Gastrocnemius medialis (tissue), 4 donors: Measurements from ENCODE around the gene FBXL13. TPM values are rescaled to one million over a fixed set of nuclear protein-coding genes. Genes with fewer than 3 reads are reported as not detected.
"Not testable (repeated sequence)": the region's sequence is repeated elsewhere in the genome, so short reads cannot be mapped to it uniquely, and the experiment has no call there.

Experiments used
- ATAC-seq, 2 donors: fragments of 150-250 bp; one replicate each; pipeline ENCODE4 v1.9.1; 2016
- DNase-seq, 2 donors: peaks; one replicate each; pipeline ENCODE4 v3.0.0-alpha.2; 2019
- H3K27ac ChIP-seq, 4 donors: fragments of 200-600 bp; sonication (generic); 1 replicate in 1 of 4; 2 replicates in 3 of 4; pipeline ENCODE4 v1.5.1; 2016 to 2018; ENCODE audit warnings: mild to moderate bottlenecking in 2 of 4, moderate library complexity in 1 of 4
- H3K27me3 ChIP-seq, 3 donors: fragments of 200-600 bp; sonication (generic) in 2 of 3; 1 replicate in 1 of 3; 2 replicates in 2 of 3; pipeline versions ENCODE4 v1.5.1 to v1.6.0; 2016 to 2019; ENCODE audit warnings: mild to moderate bottlenecking in 1 of 3, moderate library complexity in 1 of 3
- H3K36me3 ChIP-seq, 2 donors: fragments of 200-600 bp; sonication (generic) in 1 of 2; one replicate each; pipeline ENCODE4 v1.5.1; 2017 to 2018
- H3K4me1 ChIP-seq, 2 donors: fragments of 200-600 bp; sonication (generic) in 1 of 2; one replicate each; pipeline ENCODE4 v1.5.1; 2016 to 2017; ENCODE audit warnings: mild to moderate bottlenecking in 2 of 2
- H3K4me3 ChIP-seq, 4 donors: fragments of 200-600 bp; sonication (generic) in 3 of 4; 1 replicate in 1 of 4; 2 replicates in 3 of 4; pipeline ENCODE4 v1.5.1; 2016 to 2019; ENCODE audit warnings: mild to moderate bottlenecking in 2 of 4
- H3K9me3 ChIP-seq, 3 donors: fragments of 200-600 bp; sonication (generic) in 2 of 3; 1 replicate in 1 of 3; 2 replicates in 2 of 3; pipeline ENCODE4 v1.5.1; 2016 to 2019
- CTCF ChIP-seq, 5 experiments: fragments of 450-650 bp in 3 of 5; fragments of 200-600 bp in 2 of 5; sonication (generic) in 2 of 5; IDR thresholded peaks in 4 of 5; conservative IDR thresholded peaks in 1 of 5; 1 replicate in 4 of 5; 2 replicates in 1 of 5; pipeline ENCODE4 v1.5.1; 2016 to 2019; ENCODE audit warnings: antibody characterized with exemption in 5 of 5, mild to moderate bottlenecking in 3 of 5, moderate library complexity in 3 of 5
- POLR2A ChIP-seq, 2 donors: fragments of 450-650 bp; IDR thresholded peaks; one replicate each; pipeline ENCODE4 v1.6.1; 2017; ENCODE audit warnings: antibody characterized with exemption in 2 of 2, mild to moderate bottlenecking in 2 of 2, moderate library complexity in 2 of 2
- in situ Hi-C, 4 donors: fragments of 200-750 bp; cut with MboI; loops; one replicate each; pipeline versions ENCODE4 v1.15.0 to v1.8.0; 2017; ENCODE audit warnings: low sequenced_read_pairs in 4 of 4
- intact Hi-C: fragments of 100-400 bp; cut with DNase I; formaldehyde crosslinking; loops from one replicate; pipeline ENCODE4 v1.15.1; 2023; ENCODE audit warnings: low total_unique reads
- total RNA-seq, 4 donors: library from RNA; depleted of rRNA; stranded (reverse); fragments of >200 nt; gene quantifications; one replicate each; pipeline versions ENCODE4 v1.1.0 to v1.2.3, GENCODE V29; 2016

The FBXL13 gene
- total RNA-seq, 4 donors from 2014 or later, result 0.26 TPM; not detected in 3

GRCh38 chr7:103058122-103058521 lies 16.5 kb downstream of the FBXL13 start:
- in situ Hi-C loops, result loop anchor here in 3 of 4 donors (25.0 kb wide), 1 partner anchor 296 kb away; no protein-coding TSS in a partner anchor
- DNase-seq (no peak), ATAC-seq (no peak)
- intact Hi-C loops, result no loop called here
- H3K4me3 ChIP-seq, result no peak overlapping the region
- H3K36me3 ChIP-seq, result no peaks in the 10 kb centered on the region
- H3K27ac ChIP-seq, result no peak overlapping the region
- no peaks in the 10 kb centered on the region for H3K4me1 ChIP-seq
- TF ChIP-seq CTCF (IDR thresholded peaks at IDR 0.05 in 4 of 5, conservative IDR thresholded peaks at IDR 0.05 in 1 of 5) (no peak), POLR2A (IDR thresholded peaks at IDR 0.05) (no peak)
- H3K9me3 ChIP-seq, result no peaks in the 10 kb centered on the region
- H3K27me3 ChIP-seq, result no peaks in the 10 kb centered on the region

DNA sequence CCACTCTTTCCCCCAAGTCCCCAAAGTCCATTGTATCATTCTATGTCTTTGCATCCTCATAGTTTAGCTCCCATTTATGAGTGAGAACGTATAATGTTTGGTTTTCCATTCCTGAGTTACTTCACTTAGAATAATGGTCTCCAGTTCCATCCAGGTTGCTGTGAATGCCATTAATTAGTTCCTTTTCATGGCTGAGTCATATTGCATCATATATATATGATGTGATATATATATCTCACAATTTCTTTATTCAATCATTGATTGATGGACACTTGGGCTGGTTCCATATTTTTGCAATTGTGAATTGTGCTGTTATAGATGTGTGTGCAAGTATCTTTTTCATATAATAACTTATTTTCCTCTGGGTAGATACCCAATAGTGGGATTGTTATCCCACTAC lies 18.6 kb downstream of the FBXL13 start:
- H3K27ac ChIP-seq, DNase-seq, H3K9me3 ChIP-seq, ATAC-seq, H3K36me3 ChIP-seq, H3K4me3 ChIP-seq, H3K4me1 ChIP-seq, H3K27me3 ChIP-seq, intact Hi-C loops: not testable (repeated sequence)
- in situ Hi-C loops, result loop anchor here in 3 of 4 donors (25.0 kb wide), 1 partner anchor 294 kb away; no protein-coding TSS in a partner anchor

DNA sequence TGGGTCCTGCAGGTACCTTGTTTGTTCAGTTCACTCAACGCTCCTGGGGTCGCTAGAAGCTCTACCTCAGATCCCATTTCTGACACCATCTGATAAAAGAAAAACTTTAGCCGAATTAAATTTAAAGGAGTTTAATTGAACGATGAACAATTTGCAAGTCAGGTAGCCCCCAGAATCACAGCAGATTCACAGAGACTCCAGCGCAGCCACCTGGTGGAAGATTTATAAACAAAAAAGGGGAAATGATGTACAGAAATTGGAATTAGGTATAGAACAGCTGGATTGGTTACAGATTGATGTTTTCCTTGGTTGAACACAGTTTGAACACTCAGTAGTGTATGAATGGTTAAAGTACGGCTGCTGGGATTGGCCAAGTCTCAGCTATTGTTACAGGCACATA lies 23.1 kb downstream of the FBXL13 start:
- in situ Hi-C loops, result loop anchor here in 3 of 4 donors (25.0 kb wide), 1 partner anchor 289 kb away; no protein-coding TSS in a partner anchor
- Histone ChIP-seq H3K4me3 (no peak overlapping the region), H3K36me3 (no peaks in the 10 kb centered on the region), H3K27me3 (no peaks in the 10 kb centered on the region), H3K9me3 (no peaks in the 10 kb centered on the region), H3K4me1 (no peaks in the 10 kb centered on the region), H3K27ac (no peak overlapping the region)
- TF ChIP-seq POLR2A (IDR thresholded peaks at IDR 0.05), result no peak
- no peak for TF ChIP-seq CTCF (IDR thresholded peaks at IDR 0.05 in 4 of 5, conservative IDR thresholded peaks at IDR 0.05 in 1 of 5)
- intact Hi-C loops, result no loop called here
- ATAC-seq (no peak), DNase-seq (no peak)

DNA sequence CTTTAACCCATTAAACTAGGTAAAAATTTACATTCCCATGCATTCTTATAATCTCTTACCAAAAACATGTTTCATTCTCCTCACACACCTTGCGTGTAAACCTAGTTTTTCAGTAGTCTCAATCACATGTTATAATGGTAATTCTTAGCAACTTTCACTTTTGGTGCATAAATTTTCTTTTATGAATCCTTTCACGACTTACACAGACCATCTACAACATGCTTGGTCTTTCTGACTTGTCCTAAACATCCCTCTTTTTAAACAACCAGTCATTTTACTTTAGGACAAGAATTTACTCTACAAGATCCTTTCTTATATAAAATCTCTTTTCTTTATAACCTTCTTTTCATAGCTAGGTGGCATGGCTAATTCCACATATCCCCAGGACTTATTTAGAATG lies 25.8 kb downstream of the FBXL13 start:
- Histone ChIP-seq H3K9me3 (no peaks in the 10 kb centered on the region), H3K4me3 (no peak overlapping the region), H3K4me1 (no peaks in the 10 kb centered on the region), H3K36me3 (no peaks in the 10 kb centered on the region), H3K27me3 (no peaks in the 10 kb centered on the region), H3K27ac (no peak overlapping the region)
- in situ Hi-C loops, result no loop called here
- TF ChIP-seq CTCF (IDR thresholded peaks at IDR 0.05 in 4 of 5, conservative IDR thresholded peaks at IDR 0.05 in 1 of 5) (no peak), POLR2A (IDR thresholded peaks at IDR 0.05) (no peak)
- ATAC-seq, result no peak
- DNase-seq, result no peak
- intact Hi-C loops, result no loop called here

GRCh38 chr7:103041815-103042214 lies 32.8 kb downstream of the FBXL13 start:
- in situ Hi-C loops, H3K27ac ChIP-seq, H3K27me3 ChIP-seq, H3K4me3 ChIP-seq, H3K36me3 ChIP-seq, ATAC-seq, H3K4me1 ChIP-seq, DNase-seq, H3K9me3 ChIP-seq, intact Hi-C loops: not testable (repeated sequence)

DNA sequence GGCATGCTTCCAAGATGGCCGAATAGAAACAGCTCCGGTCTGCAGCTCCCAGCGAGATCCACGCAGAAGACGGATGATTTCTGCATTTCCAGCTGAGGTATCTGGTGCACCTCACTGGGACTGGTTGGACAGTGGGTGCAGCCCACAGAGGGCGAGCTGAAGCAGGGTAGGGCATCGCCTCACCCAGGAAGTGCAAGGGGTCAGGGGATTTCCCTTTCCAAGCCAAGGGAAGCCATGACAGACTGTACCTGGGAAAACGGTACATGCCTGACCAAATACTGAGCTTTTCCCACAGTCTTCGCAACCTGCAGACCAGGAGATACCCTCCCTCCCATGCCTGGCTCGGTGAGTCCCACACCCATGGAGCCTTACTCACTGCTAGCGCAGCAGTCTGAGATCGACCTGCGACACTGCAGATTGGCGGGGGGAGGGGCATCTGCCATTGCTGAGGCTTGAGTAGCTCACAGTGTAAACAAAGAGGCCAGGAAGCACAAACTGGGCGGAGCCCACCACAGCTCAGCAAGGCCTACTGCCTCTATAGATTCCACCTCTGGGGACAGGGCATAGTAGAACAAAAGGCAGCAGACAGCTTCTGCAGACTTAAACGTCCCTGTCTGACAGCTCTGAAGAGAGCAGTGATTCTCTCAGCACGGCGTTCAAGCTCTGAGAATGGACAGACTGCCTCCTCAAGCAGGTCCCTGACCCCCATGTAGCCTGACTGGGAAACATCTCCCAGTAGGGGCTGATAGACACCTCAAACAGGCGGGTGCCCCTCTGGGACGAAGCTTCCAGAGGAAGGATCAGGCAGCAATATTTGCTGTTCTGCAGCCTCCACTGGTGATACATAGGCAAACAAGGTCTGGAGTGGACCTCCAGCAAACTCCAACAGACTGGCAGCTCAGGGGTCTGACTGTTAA lies 36.5 kb downstream of the FBXL13 start:
- in situ Hi-C loops, H3K4me1 ChIP-seq, H3K27ac ChIP-seq, H3K4me3 ChIP-seq, H3K9me3 ChIP-seq, H3K36me3 ChIP-seq, intact Hi-C loops, ATAC-seq, DNase-seq, H3K27me3 ChIP-seq: not testable (repeated sequence)
